GM23338 (cell line): Measurements from ENCODE around the gene NMBR. TPM values are rescaled to one million over a fixed set of nuclear protein-coding genes. Genes with fewer than 3 reads are reported as not detected.

Experiments
- ATAC-seq: fragments of 200-7000 bp; cut with Tn5 transposase; 3 replicates; pipeline ENCODE4 v1.9.1; 2020
- DNase-seq: peaks from one replicate; pipeline ENCODE4 v3.0.0-alpha.2; 2015; ENCODE audit warnings: low spot score
- H2AFZ ChIP-seq: fragments of 200-600 bp; sonication (generic); 2 replicates; pipeline ENCODE4 v1.8.0; 2016; ENCODE audit warnings: antibody characterized with exemption, mild to moderate bottlenecking, moderate library complexity
- H3F3A ChIP-seq: fragments of 200-600 bp; sonication (generic); replicated peaks from 2 replicates; pipeline ENCODE4 v1.8.0; 2017; ENCODE audit warnings: antibody characterized with exemption, mixed run types, low read depth
- H3K27ac ChIP-seq: fragments of 200-600 bp; sonication (generic); 2 replicates; pipeline ENCODE4 v1.6.1; 2016; ENCODE audit warnings: low read depth
- H3K27me3 ChIP-seq: fragments of 200-600 bp; sonication (generic); 2 replicates; pipeline ENCODE4 v1.8.0; 2016; ENCODE audit warnings: mild to moderate bottlenecking, mixed run types, moderate library complexity; ENCODE audit not compliant: insufficient read depth
- H3K36me3 ChIP-seq: fragments of 200-600 bp; sonication (generic); 2 replicates; pipeline ENCODE4 v1.8.0; 2016; ENCODE audit warnings: mild to moderate bottlenecking; ENCODE audit not compliant: insufficient read depth
- H3K4me1 ChIP-seq: fragments of 200-600 bp; sonication (generic); 2 replicates; pipeline ENCODE4 v1.8.0; 2016; ENCODE audit warnings: mild to moderate bottlenecking, moderate library complexity; ENCODE audit not compliant: insufficient read depth
- H3K4me2 ChIP-seq: fragments of 200-600 bp; sonication (generic); 2 replicates; pipeline ENCODE4 v1.7.1; 2017; ENCODE audit warnings: mixed run types
- H3K4me3 ChIP-seq: fragments of 200-600 bp; sonication (generic); 2 replicates; pipeline ENCODE4 v1.6.1; 2016; ENCODE audit warnings: mixed run types
- H3K79me2 ChIP-seq: fragments of 200-600 bp; sonication (generic); replicated peaks from 2 replicates; pipeline ENCODE4 v1.8.0; 2017; ENCODE audit warnings: mild to moderate bottlenecking; ENCODE audit not compliant: insufficient read depth
- H3K9me2 ChIP-seq: fragments of 200-600 bp; sonication (generic); 2 replicates; pipeline ENCODE4 v1.8.0; 2017; ENCODE audit not compliant: insufficient read depth
- H4K20me1 ChIP-seq: fragments of 200-600 bp; sonication (generic); replicated peaks from 2 replicates; pipeline ENCODE4 v1.8.0; 2017; ENCODE audit warnings: mild to moderate bottlenecking; ENCODE audit not compliant: insufficient read depth
- H3K27ac Mint-ChIP-seq: 2 replicates; pipeline ENCODE4 v1.8.0; 2020; ENCODE audit warnings: inconsistent platforms, mild to moderate bottlenecking, moderate library complexity, mixed read lengths
- H3K27me3 Mint-ChIP-seq: 3 replicates; pipeline ENCODE4 v1.8.0; 2022; ENCODE audit warnings: low read depth, mild to moderate bottlenecking, moderate library complexity, mixed read lengths, inconsistent platforms; ENCODE audit not compliant: insufficient read depth, poor library complexity
- H3K36me3 Mint-ChIP-seq: 3 replicates; pipeline ENCODE4 v1.8.0; 2021; ENCODE audit warnings: low read depth, mild to moderate bottlenecking, inconsistent platforms, moderate library complexity, mixed read lengths
- H3K4me1 Mint-ChIP-seq: 3 replicates; pipeline ENCODE4 v1.8.0; 2020; ENCODE audit warnings: mild to moderate bottlenecking, inconsistent platforms, mixed read lengths
- H3K4me3 Mint-ChIP-seq: 3 replicates; pipeline ENCODE4 v1.8.0; 2021; ENCODE audit warnings: moderate library complexity, mild to moderate bottlenecking, inconsistent platforms, mixed read lengths
- H3K9me3 Mint-ChIP-seq: 3 replicates; pipeline ENCODE4 v1.8.0; 2020; ENCODE audit warnings: moderate library complexity, mild to moderate bottlenecking, inconsistent platforms, mixed read lengths
- CREB1 ChIP-seq: fragments of 250-450 bp; sonication (Bioruptor Pico); IDR thresholded peaks from 2 replicates; pipeline ENCODE4 v1.5.0; 2020; ENCODE audit warnings: low read depth, mild to moderate bottlenecking, moderate library complexity
- EZH2phosphoT487 ChIP-seq: fragments of 200-600 bp; sonication (generic); IDR thresholded peaks from one replicate; pipeline ENCODE4 v1.8.1; 2018; ENCODE audit warnings: antibody characterized with exemption; ENCODE audit not compliant: unreplicated experiment
- ZNF114 ChIP-seq: fragments of 250-450 bp; sonication (Bioruptor Pico); IDR thresholded peaks from 2 replicates; pipeline ENCODE4 v1.5.0; 2020; ENCODE audit warnings: mild to moderate bottlenecking, moderate library complexity
- ZNF331 ChIP-seq: fragments of 250-450 bp; sonication (Bioruptor Pico); IDR thresholded peaks from 2 replicates; pipeline ENCODE4 v1.5.0; 2020; ENCODE audit warnings: low read depth, mild to moderate bottlenecking, moderate library complexity
- polyA plus RNA-seq: library from polyadenylated mRNA; unstranded; fragments of >200 nt; fragmentation: Nextera tagmentation; extraction: Ambion mirVana; gene quantifications from 2 replicates; pipeline ENCODE4 v1.2.1, GENCODE V29; 2016
- total RNA-seq: library from RNA; depleted of rRNA; stranded (reverse); fragments of >200 nt; shearing (Covaris generic); gene quantifications from 2 replicates; pipeline ENCODE4 v1.2.3, GENCODE V29; 2014
- TF ChIP-seq, protein P1 (sequence below): IDR thresholded peaks from one replicate; pipeline ENCODE4 v1.6.1; 2018; ENCODE audit warnings: antibody characterized with exemption; ENCODE audit not compliant: unreplicated experiment
- TF ChIP-seq, protein P2 (sequence below), 2 experiments: fragments of 200-600 bp in 1 of 2; sonication (generic) in 1 of 2; conservative IDR thresholded peaks; 2 replicates each; pipeline versions ENCODE4 v1.5.1 to v1.6.1; 2016 to 2017; ENCODE audit warnings: antibody characterized with exemption in 2 of 2, low read depth in 2 of 2, mild to moderate bottlenecking in 2 of 2, moderate library complexity in 1 of 2
- TF ChIP-seq, protein P3 (sequence below): fragments of 250-450 bp; sonication (Bioruptor Pico); IDR thresholded peaks from 2 replicates; pipeline ENCODE4 v1.5.0; 2020; ENCODE audit warnings: mild to moderate bottlenecking, moderate library complexity

The NMBR gene
- total and polyA plus RNA-seq, 2 experiments from 2014 or later: not detected

DNA sequence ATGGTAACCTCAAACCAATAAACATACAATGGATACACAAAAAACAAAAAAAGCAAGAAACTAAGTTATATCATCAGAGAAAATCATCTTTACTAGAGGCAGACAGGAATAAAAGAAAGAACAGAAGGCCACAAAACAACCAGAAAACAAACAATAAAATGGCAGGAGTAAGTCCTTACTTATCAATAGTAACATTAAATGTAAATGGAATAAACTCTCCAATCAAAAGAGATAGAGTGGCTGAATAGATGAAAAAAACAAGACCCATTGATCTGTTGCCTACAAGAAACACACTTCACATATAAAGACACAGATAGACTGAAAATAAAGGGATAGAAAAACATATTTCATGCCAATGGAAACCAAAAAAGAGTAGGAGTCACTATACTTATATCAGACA, 95.5 kb downstream of the NMBR start:
- Mint-ChIP-seq H3K27me3 (no peaks in the 10 kb centered on the region), H3K27ac (no peak overlapping the region), H3K36me3 (no peaks in the 10 kb centered on the region), H3K4me3 (no peak overlapping the region), H3K9me3 (peaks cover 4% of the 10 kb centered on the region; the same call in 1 of the 3 replicates), H3K4me1 (no peaks in the 10 kb centered on the region)
- Histone ChIP-seq H2AFZ (no peak overlapping the region), H3K4me1 (no peaks in the 10 kb centered on the region), H3F3A (no peaks in the 10 kb centered on the region), H3K27ac (no peak overlapping the region), H4K20me1 (no peaks in the 10 kb centered on the region), H3K9me2 (peaks cover 5% of the 10 kb centered on the region; the same call in 1 of the 2 replicates), H3K4me3 (no peak overlapping the region), H3K27me3 (no peaks in the 10 kb centered on the region), H3K36me3 (no peaks in the 10 kb centered on the region), H3K79me2 (no peaks in the 10 kb centered on the region), H3K4me2 (no peak overlapping the region)
- no peak for ATAC-seq
- no peak for DNase-seq
- TF ChIP-seq, protein P1, sequence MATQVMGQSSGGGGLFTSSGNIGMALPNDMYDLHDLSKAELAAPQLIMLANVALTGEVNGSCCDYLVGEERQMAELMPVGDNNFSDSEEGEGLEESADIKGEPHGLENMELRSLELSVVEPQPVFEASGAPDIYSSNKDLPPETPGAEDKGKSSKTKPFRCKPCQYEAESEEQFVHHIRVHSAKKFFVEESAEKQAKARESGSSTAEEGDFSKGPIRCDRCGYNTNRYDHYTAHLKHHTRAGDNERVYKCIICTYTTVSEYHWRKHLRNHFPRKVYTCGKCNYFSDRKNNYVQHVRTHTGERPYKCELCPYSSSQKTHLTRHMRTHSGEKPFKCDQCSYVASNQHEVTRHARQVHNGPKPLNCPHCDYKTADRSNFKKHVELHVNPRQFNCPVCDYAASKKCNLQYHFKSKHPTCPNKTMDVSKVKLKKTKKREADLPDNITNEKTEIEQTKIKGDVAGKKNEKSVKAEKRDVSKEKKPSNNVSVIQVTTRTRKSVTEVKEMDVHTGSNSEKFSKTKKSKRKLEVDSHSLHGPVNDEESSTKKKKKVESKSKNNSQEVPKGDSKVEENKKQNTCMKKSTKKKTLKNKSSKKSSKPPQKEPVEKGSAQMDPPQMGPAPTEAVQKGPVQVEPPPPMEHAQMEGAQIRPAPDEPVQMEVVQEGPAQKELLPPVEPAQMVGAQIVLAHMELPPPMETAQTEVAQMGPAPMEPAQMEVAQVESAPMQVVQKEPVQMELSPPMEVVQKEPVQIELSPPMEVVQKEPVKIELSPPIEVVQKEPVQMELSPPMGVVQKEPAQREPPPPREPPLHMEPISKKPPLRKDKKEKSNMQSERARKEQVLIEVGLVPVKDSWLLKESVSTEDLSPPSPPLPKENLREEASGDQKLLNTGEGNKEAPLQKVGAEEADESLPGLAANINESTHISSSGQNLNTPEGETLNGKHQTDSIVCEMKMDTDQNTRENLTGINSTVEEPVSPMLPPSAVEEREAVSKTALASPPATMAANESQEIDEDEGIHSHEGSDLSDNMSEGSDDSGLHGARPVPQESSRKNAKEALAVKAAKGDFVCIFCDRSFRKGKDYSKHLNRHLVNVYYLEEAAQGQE: no peak
- TF ChIP-seq ZNF331 (CRISPR knock-in tag) (no peak), CREB1 (CRISPR knock-in tag) (no peak), EZH2phosphoT487 (no peak), ZNF114 (CRISPR knock-in tag) (no peak)
- TF ChIP-seq, protein P2, sequence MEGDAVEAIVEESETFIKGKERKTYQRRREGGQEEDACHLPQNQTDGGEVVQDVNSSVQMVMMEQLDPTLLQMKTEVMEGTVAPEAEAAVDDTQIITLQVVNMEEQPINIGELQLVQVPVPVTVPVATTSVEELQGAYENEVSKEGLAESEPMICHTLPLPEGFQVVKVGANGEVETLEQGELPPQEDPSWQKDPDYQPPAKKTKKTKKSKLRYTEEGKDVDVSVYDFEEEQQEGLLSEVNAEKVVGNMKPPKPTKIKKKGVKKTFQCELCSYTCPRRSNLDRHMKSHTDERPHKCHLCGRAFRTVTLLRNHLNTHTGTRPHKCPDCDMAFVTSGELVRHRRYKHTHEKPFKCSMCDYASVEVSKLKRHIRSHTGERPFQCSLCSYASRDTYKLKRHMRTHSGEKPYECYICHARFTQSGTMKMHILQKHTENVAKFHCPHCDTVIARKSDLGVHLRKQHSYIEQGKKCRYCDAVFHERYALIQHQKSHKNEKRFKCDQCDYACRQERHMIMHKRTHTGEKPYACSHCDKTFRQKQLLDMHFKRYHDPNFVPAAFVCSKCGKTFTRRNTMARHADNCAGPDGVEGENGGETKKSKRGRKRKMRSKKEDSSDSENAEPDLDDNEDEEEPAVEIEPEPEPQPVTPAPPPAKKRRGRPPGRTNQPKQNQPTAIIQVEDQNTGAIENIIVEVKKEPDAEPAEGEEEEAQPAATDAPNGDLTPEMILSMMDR (conservative IDR thresholded peaks at IDR 0.05; ENCODE audit: low read depth in 2 of 2): no peak
- TF ChIP-seq, protein P3, sequence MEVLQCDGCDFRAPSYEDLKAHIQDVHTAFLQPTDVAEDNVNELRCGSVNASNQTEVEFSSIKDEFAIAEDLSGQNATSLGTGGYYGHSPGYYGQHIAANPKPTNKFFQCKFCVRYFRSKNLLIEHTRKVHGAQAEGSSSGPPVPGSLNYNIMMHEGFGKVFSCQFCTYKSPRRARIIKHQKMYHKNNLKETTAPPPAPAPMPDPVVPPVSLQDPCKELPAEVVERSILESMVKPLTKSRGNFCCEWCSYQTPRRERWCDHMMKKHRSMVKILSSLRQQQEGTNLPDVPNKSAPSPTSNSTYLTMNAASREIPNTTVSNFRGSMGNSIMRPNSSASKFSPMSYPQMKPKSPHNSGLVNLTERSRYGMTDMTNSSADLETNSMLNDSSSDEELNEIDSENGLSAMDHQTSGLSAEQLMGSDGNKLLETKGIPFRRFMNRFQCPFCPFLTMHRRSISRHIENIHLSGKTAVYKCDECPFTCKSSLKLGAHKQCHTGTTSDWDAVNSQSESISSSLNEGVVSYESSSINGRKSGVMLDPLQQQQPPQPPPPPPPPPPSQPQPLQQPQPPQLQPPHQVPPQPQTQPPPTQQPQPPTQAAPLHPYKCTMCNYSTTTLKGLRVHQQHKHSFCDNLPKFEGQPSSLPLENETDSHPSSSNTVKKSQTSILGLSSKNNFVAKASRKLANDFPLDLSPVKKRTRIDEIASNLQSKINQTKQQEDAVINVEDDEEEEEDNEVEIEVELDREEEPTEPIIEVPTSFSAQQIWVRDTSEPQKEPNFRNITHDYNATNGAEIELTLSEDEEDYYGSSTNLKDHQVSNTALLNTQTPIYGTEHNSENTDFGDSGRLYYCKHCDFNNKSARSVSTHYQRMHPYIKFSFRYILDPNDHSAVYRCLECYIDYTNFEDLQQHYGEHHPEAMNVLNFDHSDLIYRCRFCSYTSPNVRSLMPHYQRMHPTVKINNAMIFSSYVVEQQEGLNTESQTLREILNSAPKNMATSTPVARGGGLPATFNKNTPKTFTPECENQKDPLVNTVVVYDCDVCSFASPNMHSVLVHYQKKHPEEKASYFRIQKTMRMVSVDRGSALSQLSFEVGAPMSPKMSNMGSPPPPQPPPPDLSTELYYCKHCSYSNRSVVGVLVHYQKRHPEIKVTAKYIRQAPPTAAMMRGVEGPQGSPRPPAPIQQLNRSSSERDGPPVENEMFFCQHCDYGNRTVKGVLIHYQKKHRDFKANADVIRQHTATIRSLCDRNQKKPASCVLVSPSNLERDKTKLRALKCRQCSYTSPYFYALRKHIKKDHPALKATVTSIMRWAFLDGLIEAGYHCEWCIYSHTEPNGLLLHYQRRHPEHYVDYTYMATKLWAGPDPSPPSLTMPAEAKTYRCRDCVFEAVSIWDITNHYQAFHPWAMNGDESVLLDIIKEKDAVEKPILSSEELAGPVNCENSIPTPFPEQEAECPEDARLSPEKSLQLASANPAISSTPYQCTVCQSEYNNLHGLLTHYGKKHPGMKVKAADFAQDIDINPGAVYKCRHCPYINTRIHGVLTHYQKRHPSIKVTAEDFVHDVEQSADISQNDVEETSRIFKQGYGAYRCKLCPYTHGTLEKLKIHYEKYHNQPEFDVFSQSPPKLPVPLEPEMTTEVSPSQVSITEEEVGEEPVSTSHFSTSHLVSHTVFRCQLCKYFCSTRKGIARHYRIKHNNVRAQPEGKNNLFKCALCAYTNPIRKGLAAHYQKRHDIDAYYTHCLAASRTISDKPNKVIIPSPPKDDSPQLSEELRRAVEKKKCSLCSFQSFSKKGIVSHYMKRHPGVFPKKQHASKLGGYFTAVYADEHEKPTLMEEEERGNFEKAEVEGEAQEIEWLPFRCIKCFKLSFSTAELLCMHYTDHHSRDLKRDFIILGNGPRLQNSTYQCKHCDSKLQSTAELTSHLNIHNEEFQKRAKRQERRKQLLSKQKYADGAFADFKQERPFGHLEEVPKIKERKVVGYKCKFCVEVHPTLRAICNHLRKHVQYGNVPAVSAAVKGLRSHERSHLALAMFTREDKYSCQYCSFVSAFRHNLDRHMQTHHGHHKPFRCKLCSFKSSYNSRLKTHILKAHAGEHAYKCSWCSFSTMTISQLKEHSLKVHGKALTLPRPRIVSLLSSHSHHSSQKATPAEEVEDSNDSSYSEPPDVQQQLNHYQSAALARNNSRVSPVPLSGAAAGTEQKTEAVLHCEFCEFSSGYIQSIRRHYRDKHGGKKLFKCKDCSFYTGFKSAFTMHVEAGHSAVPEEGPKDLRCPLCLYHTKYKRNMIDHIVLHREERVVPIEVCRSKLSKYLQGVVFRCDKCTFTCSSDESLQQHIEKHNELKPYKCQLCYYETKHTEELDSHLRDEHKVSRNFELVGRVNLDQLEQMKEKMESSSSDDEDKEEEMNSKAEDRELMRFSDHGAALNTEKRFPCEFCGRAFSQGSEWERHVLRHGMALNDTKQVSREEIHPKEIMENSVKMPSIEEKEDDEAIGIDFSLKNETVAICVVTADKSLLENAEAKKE (CRISPR knock-in tag): no peak
